Suprapubic skin (tissue), 4 donors: ENCODE data around the gene SUSD5.

Experiments
- EP300 ChIP-seq: sonication (generic); formaldehyde crosslinking; IDR thresholded peaks from one replicate; pipeline ENCODE4 v1.6.1; 2017; ENCODE audit warnings: antibody characterized with exemption
- POLR2AphosphoS5 ChIP-seq, 3 donors: sonication (generic); formaldehyde crosslinking; IDR thresholded peaks; one replicate each; pipeline ENCODE4 v1.6.1; 2017; ENCODE audit warnings: antibody characterized with exemption in 3 of 3
- TF ChIP-seq, protein P1 (sequence below), 2 donors: fragments of 200-600 bp in 1 of 2; fragments of 450-650 bp in 1 of 2; sonication (generic) in 1 of 2; IDR thresholded peaks; one replicate each; pipeline ENCODE4 v1.5.1; 2016 to 2019; ENCODE audit warnings: antibody characterized with exemption in 2 of 2, mild to moderate bottlenecking in 1 of 2, moderate library complexity in 1 of 2

- TF ChIP-seq, protein P1, sequence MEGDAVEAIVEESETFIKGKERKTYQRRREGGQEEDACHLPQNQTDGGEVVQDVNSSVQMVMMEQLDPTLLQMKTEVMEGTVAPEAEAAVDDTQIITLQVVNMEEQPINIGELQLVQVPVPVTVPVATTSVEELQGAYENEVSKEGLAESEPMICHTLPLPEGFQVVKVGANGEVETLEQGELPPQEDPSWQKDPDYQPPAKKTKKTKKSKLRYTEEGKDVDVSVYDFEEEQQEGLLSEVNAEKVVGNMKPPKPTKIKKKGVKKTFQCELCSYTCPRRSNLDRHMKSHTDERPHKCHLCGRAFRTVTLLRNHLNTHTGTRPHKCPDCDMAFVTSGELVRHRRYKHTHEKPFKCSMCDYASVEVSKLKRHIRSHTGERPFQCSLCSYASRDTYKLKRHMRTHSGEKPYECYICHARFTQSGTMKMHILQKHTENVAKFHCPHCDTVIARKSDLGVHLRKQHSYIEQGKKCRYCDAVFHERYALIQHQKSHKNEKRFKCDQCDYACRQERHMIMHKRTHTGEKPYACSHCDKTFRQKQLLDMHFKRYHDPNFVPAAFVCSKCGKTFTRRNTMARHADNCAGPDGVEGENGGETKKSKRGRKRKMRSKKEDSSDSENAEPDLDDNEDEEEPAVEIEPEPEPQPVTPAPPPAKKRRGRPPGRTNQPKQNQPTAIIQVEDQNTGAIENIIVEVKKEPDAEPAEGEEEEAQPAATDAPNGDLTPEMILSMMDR (IDR thresholded peaks at IDR 0.05), result no peak
- TF ChIP-seq POLR2AphosphoS5 (IDR thresholded peaks at IDR 0.05) (no peak), EP300 (no peak)
Measured at GRCh38 chr3:33173103-33173502, 45.5 kb downstream of the SUSD5 start.
